PC-3 (cell line): ENCODE data around the gene PRKCE.

Experiments
- CTCF ChIP-seq: fragments of 300-600 bp; sonication (generic); conservative IDR thresholded peaks from 2 replicates; pipeline ENCODE4 v1.5.1; 2017; ENCODE audit warnings: antibody characterized with exemption, low read depth, mild to moderate bottlenecking, low read length
- EZH2 ChIP-seq: fragments of 300-600 bp; sonication (generic); IDR thresholded peaks from one replicate; pipeline ENCODE4 v1.6.1; 2017; ENCODE audit warnings: antibody characterized with exemption, mild to moderate bottlenecking, low read length; ENCODE audit not compliant: unreplicated experiment
- EZH2phosphoT487 ChIP-seq: fragments of 300-600 bp; sonication (generic); IDR thresholded peaks from 2 replicates; pipeline ENCODE4 v1.6.1; 2018; ENCODE audit warnings: mild to moderate bottlenecking, antibody characterized with exemption, low read length, borderline replicate concordance

- TF ChIP-seq CTCF (no peak), EZH2 (no peak), EZH2phosphoT487 (no peak)
Observed at GRCh38 chr2:45899926-45900325, 248.5 kb downstream of the PRKCE start.
